22Rv1 (cell line): Measurements from ENCODE around the gene AK2.

Experiments
- CTCF ChIP-seq: fragments of 450-650 bp; IDR thresholded peaks from 2 replicates; pipeline ENCODE4 v1.5.1; 2017; ENCODE audit warnings: mild to moderate bottlenecking
- ZFX ChIP-seq: fragments of 450-650 bp; IDR thresholded peaks from 2 replicates; pipeline ENCODE4 v1.6.1; 2017; ENCODE audit warnings: antibody characterized with exemption, borderline replicate concordance

GRCh38 chr1:32966900-32967299 lies 69.8 kb downstream of the AK2 start:
- TF ChIP-seq CTCF (no peak), ZFX (no peak)
